Gastrocnemius medialis (tissue), 4 donors: Measurements from ENCODE around the gene GRIP2.

Source experiments
- CTCF ChIP-seq, 5 experiments: fragments of 450-650 bp in 3 of 5; fragments of 200-600 bp in 2 of 5; sonication (generic) in 2 of 5; IDR thresholded peaks in 4 of 5; conservative IDR thresholded peaks in 1 of 5; 1 replicate in 4 of 5; 2 replicates in 1 of 5; pipeline ENCODE4 v1.5.1; 2016 to 2019; ENCODE audit warnings: antibody characterized with exemption in 5 of 5, mild to moderate bottlenecking in 3 of 5, moderate library complexity in 3 of 5
- POLR2A ChIP-seq, 2 donors: fragments of 450-650 bp; IDR thresholded peaks; one replicate each; pipeline ENCODE4 v1.6.1; 2017; ENCODE audit warnings: antibody characterized with exemption in 2 of 2, mild to moderate bottlenecking in 2 of 2, moderate library complexity in 2 of 2

GRCh38 chr3:14514323-14514720 is 25.8 kb downstream of the GRIP2 start:
- TF ChIP-seq CTCF (IDR thresholded peaks at IDR 0.05 in 4 of 5, conservative IDR thresholded peaks at IDR 0.05 in 1 of 5) (no peak), POLR2A (IDR thresholded peaks at IDR 0.05) (no peak)
